ENCODE measurements around the gene ROR2. TPM values are rescaled to one million over a fixed set of nuclear protein-coding genes. Genes with fewer than 3 reads are reported as not detected.

Gene ROR2
- total RNA-seq, 1 experiment from 2014 or later, result 0.84 TPM

DNA sequence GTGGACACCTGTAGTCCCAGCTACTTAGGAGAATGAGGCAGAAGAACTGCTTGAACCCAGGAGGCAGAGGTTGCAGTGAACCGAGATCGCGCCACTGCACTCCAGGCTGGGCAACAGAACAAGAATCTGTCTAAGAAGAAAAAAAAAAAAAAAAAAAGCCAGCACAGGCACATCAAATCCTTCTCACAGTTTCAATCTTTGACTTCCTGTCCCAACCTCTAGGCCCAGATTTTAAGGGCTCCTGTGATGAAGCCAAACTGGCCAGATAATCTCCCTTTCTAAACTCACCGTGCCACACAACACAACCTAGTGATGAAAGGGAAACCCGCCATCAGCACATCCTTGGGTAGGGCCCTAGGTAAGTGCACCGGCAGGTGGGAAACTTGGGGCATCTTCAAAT, 58.1 kb downstream of the ROR2 start:
- Mint-ChIP-seq H3K36me3 (ENCODE audit: insufficient read depth, unreplicated experiment) (no peaks in the 10 kb centered on the region), H3K27me3 (ENCODE audit: insufficient read depth, unreplicated experiment) (peaks cover 27% of the 10 kb centered on the region), H3K27ac (ENCODE audit: low read depth, unreplicated experiment) (no peak overlapping the region), H3K9me3 (ENCODE audit: unreplicated experiment) (no peaks in the 10 kb centered on the region), H3K4me1 (ENCODE audit: insufficient read depth, unreplicated experiment) (no peaks in the 10 kb centered on the region), H3K4me3 (ENCODE audit: unreplicated experiment) (no peak overlapping the region)
- POLR2A ChIA-PET, result no interaction called here
- no TSS peak for BruUV-seq (replicated peaks)
- intact Hi-C loops (cut with micrococcal nuclease), result no loop called here
- CTCF ChIA-PET, result interaction anchor here (0.6 kb wide), 1 partner anchor 248 kb away, joined by 3 read pairs; no protein-coding TSS in a partner anchor
- DNase-seq (ENCODE audit: unreplicated experiment), result no peak
- TF ChIP-seq, protein P1, sequence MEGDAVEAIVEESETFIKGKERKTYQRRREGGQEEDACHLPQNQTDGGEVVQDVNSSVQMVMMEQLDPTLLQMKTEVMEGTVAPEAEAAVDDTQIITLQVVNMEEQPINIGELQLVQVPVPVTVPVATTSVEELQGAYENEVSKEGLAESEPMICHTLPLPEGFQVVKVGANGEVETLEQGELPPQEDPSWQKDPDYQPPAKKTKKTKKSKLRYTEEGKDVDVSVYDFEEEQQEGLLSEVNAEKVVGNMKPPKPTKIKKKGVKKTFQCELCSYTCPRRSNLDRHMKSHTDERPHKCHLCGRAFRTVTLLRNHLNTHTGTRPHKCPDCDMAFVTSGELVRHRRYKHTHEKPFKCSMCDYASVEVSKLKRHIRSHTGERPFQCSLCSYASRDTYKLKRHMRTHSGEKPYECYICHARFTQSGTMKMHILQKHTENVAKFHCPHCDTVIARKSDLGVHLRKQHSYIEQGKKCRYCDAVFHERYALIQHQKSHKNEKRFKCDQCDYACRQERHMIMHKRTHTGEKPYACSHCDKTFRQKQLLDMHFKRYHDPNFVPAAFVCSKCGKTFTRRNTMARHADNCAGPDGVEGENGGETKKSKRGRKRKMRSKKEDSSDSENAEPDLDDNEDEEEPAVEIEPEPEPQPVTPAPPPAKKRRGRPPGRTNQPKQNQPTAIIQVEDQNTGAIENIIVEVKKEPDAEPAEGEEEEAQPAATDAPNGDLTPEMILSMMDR (IDR thresholded peaks at IDR 0.05; ENCODE audit: unreplicated experiment), result no peak

DNA sequence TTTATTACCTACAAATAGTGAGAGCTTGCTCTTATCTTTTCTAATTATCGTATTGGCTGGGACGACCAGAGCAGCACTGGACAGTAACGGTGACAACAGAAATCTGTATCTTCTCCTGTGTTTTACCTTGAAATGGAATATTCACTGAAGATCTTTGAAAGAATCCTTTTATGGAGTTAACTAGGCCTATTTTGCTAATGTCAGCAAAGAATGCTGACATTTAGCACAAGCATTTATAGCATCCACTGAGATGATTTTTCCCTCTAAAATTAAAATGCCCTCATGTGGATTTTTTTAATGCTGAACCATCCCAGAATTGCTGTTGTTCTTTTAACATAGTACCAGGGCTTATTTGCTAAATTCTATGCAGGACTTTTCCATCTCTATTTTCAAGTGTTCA, 59.4 kb downstream of the ROR2 start:
- Mint-ChIP-seq H3K9me3 (ENCODE audit: unreplicated experiment) (no peaks in the 10 kb centered on the region), H3K27me3 (ENCODE audit: insufficient read depth, unreplicated experiment) (peaks cover 27% of the 10 kb centered on the region), H3K4me1 (ENCODE audit: insufficient read depth, unreplicated experiment) (no peaks in the 10 kb centered on the region), H3K36me3 (ENCODE audit: insufficient read depth, unreplicated experiment) (no peaks in the 10 kb centered on the region), H3K27ac (ENCODE audit: low read depth, unreplicated experiment) (no peak overlapping the region), H3K4me3 (ENCODE audit: unreplicated experiment) (no peak overlapping the region)
- CTCF ChIA-PET, result interaction anchor here (0.6 to 0.9 kb wide), 3 partner anchors 9 to 261 kb away, joined by 3 read pairs; no protein-coding TSS in a partner anchor
- POLR2A ChIA-PET, result no interaction called here
- TF ChIP-seq, protein P1 (IDR thresholded peaks at IDR 0.05; ENCODE audit: unreplicated experiment), result no peak
- intact Hi-C loops (cut with micrococcal nuclease), result no loop called here
- BruUV-seq (replicated peaks), result no TSS peak
- no peak for DNase-seq (ENCODE audit: unreplicated experiment)

DNA sequence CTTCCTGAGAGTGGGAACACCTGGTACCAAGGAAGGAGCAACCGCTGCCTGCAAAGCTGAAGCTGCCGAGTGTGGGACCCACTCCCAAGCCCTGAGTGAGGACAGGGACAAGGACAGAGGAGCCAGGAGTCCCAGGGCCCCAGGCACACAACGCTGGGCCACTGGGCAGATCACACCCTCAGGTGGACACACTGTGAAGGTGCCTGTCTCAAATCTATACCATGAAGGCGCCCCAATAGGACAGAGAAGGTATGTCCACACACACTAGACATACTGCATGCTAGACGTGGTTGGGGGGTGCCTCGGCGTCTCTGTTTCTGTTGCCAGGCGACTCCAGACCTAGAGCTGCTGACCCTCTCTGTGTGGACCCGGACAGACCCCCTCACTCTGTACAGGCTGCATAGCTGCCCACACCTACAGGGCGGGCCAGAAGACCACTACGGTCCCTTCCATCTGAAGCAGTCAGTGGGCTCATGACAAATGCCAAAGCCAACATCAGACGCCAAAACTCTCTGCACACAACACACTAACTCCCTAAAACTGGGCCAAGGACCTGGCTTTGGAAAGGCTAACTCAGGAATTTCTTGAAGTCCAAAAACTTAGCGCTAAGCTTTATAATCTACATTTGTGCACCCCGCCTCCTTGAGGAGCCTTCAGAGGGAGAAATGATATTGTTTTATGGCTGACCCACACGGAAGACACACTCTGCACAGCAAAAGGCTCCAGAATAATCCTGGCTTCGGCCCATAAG, 60.7 kb downstream of the ROR2 start:
- no peak for DNase-seq (ENCODE audit: unreplicated experiment)
- H3K9me3 Mint-ChIP-seq (ENCODE audit: unreplicated experiment), result no peaks in the 10 kb centered on the region
- ChIA-PET POLR2A (no interaction called here), CTCF (no interaction called here)
- H3K4me3 Mint-ChIP-seq (ENCODE audit: unreplicated experiment), result no peak overlapping the region
- TF ChIP-seq, protein P1 (IDR thresholded peaks at IDR 0.05; ENCODE audit: unreplicated experiment), result no peak
- BruUV-seq (replicated peaks), result no TSS peak
- no peaks in the 10 kb centered on the region for H3K36me3 Mint-ChIP-seq (ENCODE audit: insufficient read depth, unreplicated experiment)
- no peaks in the 10 kb centered on the region for H3K4me1 Mint-ChIP-seq (ENCODE audit: insufficient read depth, unreplicated experiment)
- intact Hi-C loops (cut with micrococcal nuclease), result no loop called here
- H3K27me3 Mint-ChIP-seq (ENCODE audit: insufficient read depth, unreplicated experiment), result peaks cover 22% of the 10 kb centered on the region
- no peak overlapping the region for H3K27ac Mint-ChIP-seq (ENCODE audit: low read depth, unreplicated experiment)

DNA sequence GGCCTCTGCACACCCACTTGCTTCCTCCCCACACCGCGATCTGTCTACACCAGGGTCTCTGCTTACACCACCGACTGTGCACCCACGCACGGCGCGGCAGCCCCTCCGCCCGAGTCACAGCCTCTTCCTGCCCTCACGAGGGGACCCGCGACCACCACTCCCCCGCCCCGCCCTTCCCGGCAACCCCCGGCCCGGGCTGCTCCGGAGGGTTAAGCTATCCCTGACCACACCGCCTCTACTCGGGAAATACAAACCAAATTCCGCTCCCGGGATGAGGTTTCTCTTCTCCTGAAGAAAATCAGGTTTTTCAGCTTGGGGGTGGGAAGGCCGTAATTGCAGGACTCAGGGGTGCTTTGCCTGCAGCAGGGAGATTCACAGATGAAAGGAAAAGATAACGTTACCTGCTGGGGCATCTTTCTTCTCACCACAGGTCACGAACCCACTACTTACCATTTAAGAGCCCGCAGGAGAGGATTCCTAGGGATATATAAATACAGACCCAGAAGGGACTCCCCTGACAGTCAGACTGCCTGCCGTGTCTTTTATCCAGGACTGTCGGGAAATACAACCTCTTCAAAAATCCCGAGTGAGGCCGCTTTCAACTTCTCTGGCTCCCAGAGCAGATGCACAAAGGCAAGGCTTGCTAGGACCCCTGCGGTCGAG, 63.5 kb downstream of the ROR2 start:
- no TSS peak for BruUV-seq (replicated peaks)
- Mint-ChIP-seq H3K9me3 (ENCODE audit: unreplicated experiment) (no peaks in the 10 kb centered on the region), H3K27me3 (ENCODE audit: insufficient read depth, unreplicated experiment) (peaks cover 17% of the 10 kb centered on the region), H3K36me3 (ENCODE audit: insufficient read depth, unreplicated experiment) (no peaks in the 10 kb centered on the region), H3K4me3 (ENCODE audit: unreplicated experiment) (no peak overlapping the region), H3K4me1 (ENCODE audit: insufficient read depth, unreplicated experiment) (no peaks in the 10 kb centered on the region), H3K27ac (ENCODE audit: low read depth, unreplicated experiment) (no peak overlapping the region)
- TF ChIP-seq, protein P1 (IDR thresholded peaks at IDR 0.05; ENCODE audit: unreplicated experiment), result no peak
- intact Hi-C loops (cut with micrococcal nuclease), result no loop called here
- no peak for DNase-seq (ENCODE audit: unreplicated experiment)
- ChIA-PET POLR2A (no interaction called here), CTCF (no interaction called here)
